ENCODE measurements around the gene TIGD6. TPM values are rescaled to one million over a fixed set of nuclear protein-coding genes. Genes with fewer than 3 reads are reported as not detected.

TIGD6 gene
- total and polyA plus RNA-seq, 9 of the 15 experiments (the other 6 are each of a cell fraction or from before 2014, with no cell fraction given): 1.8 to 6.3 (median 3.9) TPM

GRCh38 chr5:149948993-149949392 lies 51.5 kb downstream of the TIGD6 start:
- ATAC-seq: no peak
- ChIA-PET CTCF (ENCODE audit: low intra/inter-chr PET ratio) (no interaction called here), POLR2A (interaction anchor here (2.4 kb wide), 1 partner anchor 10 kb away, joined by 12 read pairs; no protein-coding TSS in a partner anchor)
- no peak for DNase-seq (ENCODE audit: extremely low read depth in 1 of 4, low spot score in 3 of 4)
- Histone ChIP-seq H3K4me2 (ENCODE audit: insufficient read depth, low read length) (no peak overlapping the region), H3K4me3 (no peak overlapping the region), H3K79me2 (ENCODE audit: control insufficient read depth, insufficient read depth, low read length) (no peaks in the 10 kb centered on the region), H4K20me1 (replicated peaks; ENCODE audit: control insufficient read depth, insufficient read depth, low read length) (no peaks in the 10 kb centered on the region), H3K9me1 (ENCODE audit: control insufficient read depth, insufficient read depth, low read length) (no peaks in the 10 kb centered on the region), H3K36me3 (ENCODE audit: control insufficient read depth, insufficient read depth, low read length) (no peaks in the 10 kb centered on the region), H3K27me3 (ENCODE audit: control insufficient read depth in 2 of 2, insufficient read depth in 2 of 2, low read length in 2 of 2) (no peaks in the 10 kb centered on the region), H3K9me3 (replicated peaks; ENCODE audit: control insufficient read depth, insufficient read depth, low read depth, low read length) (no peaks in the 10 kb centered on the region), H3K4me1 (replicated peaks in 1 of 2; ENCODE audit: control insufficient read depth in 2 of 2, insufficient read depth in 2 of 2, low read length in 2 of 2) (peaks cover 5 to 8% of the 10 kb centered on the region in 2 experiments; a peak in 3 of 5 replicates), H3K27ac (ENCODE audit: extremely low read depth, low read depth, low read length) (no peak overlapping the region), H2AFZ (ENCODE audit: low read depth, low read length) (no peak overlapping the region; the same call in 1 of the 2 replicates), H3K9ac (ENCODE audit: insufficient read depth in 1 of 2, low read depth in 2 of 2, low read length in 2 of 2) (no peak overlapping the region)
- FAIRE-seq: no peak
- in situ Hi-C loops (cut with MboI): no loop called here
- TF ChIP-seq NKRF (IDR thresholded peaks at IDR 0.05; ENCODE audit: borderline replicate concordance) (no peak), ARID1B (IDR thresholded peaks at IDR 0.05) (no peak), HCFC1 (IDR thresholded peaks at IDR 0.05; ENCODE audit: low read depth, low read length) (no peak), NCOA1 (IDR thresholded peaks at IDR 0.05; ENCODE audit: low read depth) (no peak), NFRKB (IDR thresholded peaks at IDR 0.05; ENCODE audit: low read depth) (no peak), GTF2E2 (tag; IDR thresholded peaks at IDR 0.05) (no peak), THRA (IDR thresholded peaks at IDR 0.05) (no peak), U2AF1 (optimal IDR thresholded peaks at IDR 0.05; ENCODE audit: low read depth, low read length) (no peak), ZSCAN32 (CRISPR knock-in tag; IDR thresholded peaks at IDR 0.05) (no peak), ATF7 (IDR thresholded peaks at IDR 0.05) (no peak), XRCC5 (IDR thresholded peaks at IDR 0.05; ENCODE audit: low read depth, low read length) (no peak), ZBTB43 (CRISPR knock-in tag; IDR thresholded peaks at IDR 0.05) (no peak), POLR3A (IDR thresholded peaks at IDR 0.05; ENCODE audit: borderline replicate concordance, extremely low read depth, insufficient read depth, insufficient read length) (no peak), GATAD2B (IDR thresholded peaks at IDR 0.05; ENCODE audit: borderline replicate concordance) (no peak), MCM7 (IDR thresholded peaks at IDR 0.05) (no peak), ETS2 (tag; IDR thresholded peaks at IDR 0.05; ENCODE audit: borderline replicate concordance, poor library complexity, severe bottlenecking) (no peak), MEF2D (tag; conservative IDR thresholded peaks at IDR 0.05; ENCODE audit: low read depth) (no peak), CREB5 (CRISPR knock-in tag; IDR thresholded peaks at IDR 0.05) (no peak), GATA2 (CRISPR knock-in tag; IDR thresholded peaks at IDR 0.05) (no peak)
- no TSS peak for BruUV-seq (replicated peaks)
- intact Hi-C loops (cut with micrococcal nuclease): no loop called here
- WGBS (ENCODE audit: insufficient coverage, low coverage, missing lambda C conversion rate): 68% methylated on average over 5 of the region's 5 CpGs
